Tibial nerve (tissue), 4 donors: ENCODE data around the gene SPEM2. TPM values are rescaled to one million over a fixed set of nuclear protein-coding genes. Genes with fewer than 3 reads are reported as not detected.

ENCODE experiments used
- DNase-seq, 2 donors: peaks; one replicate each; pipeline ENCODE4 v3.0.0-alpha.2; 2019; ENCODE audit warnings: low spot score in 2 of 2
- H3K27ac ChIP-seq, 4 donors: fragments of 200-600 bp; sonication (generic) in 3 of 4; one replicate each; pipeline ENCODE4 v1.5.1; 2017 to 2019; ENCODE audit warnings: mild to moderate bottlenecking in 1 of 4
- H3K27me3 ChIP-seq, 2 donors: fragments of 200-600 bp; sonication (generic) in 1 of 2; one replicate each; pipeline versions ENCODE4 v1.5.1 to v1.6.0; 2017 to 2019
- H3K36me3 ChIP-seq, 3 donors: fragments of 200-600 bp; sonication (generic); one replicate each; pipeline ENCODE4 v1.5.1; 2018 to 2019
- H3K4me1 ChIP-seq, 4 donors: fragments of 200-600 bp; sonication (generic) in 3 of 4; one replicate each; pipeline ENCODE4 v1.5.1; 2017 to 2019
- H3K4me3 ChIP-seq, 4 donors: fragments of 200-600 bp; sonication (generic) in 3 of 4; one replicate each; pipeline ENCODE4 v1.5.1; 2017 to 2019; ENCODE audit warnings: mild to moderate bottlenecking in 1 of 4, moderate library complexity in 1 of 4
- H3K9me3 ChIP-seq, 4 donors: fragments of 200-600 bp; sonication (generic) in 3 of 4; one replicate each; pipeline ENCODE4 v1.5.1; 2017 to 2019
- EP300 ChIP-seq, 2 donors: sonication (generic); formaldehyde crosslinking; IDR thresholded peaks; one replicate each; pipeline ENCODE4 v1.6.1; 2017; ENCODE audit warnings: antibody characterized with exemption in 2 of 2, mild to moderate bottlenecking in 1 of 2
- POLR2A ChIP-seq, 2 donors: fragments of 450-650 bp; IDR thresholded peaks; one replicate each; pipeline ENCODE4 v1.6.1; 2017; ENCODE audit warnings: antibody characterized with exemption in 2 of 2, mild to moderate bottlenecking in 2 of 2, moderate library complexity in 2 of 2
- WGBS, 2 donors: methylation state at CpG; one replicate each; pipeline ENCODE4 v1.1.5; 2018; 5-methylcytosine and 5-hydroxymethylcytosine counted together
- total RNA-seq, 4 donors: library from RNA; depleted of rRNA; stranded (reverse); fragments of >200 nt; gene quantifications; one replicate each; pipeline ENCODE4 v1.1.0, GENCODE V29; 2016
- TF ChIP-seq, protein P1 (sequence below), 5 experiments: fragments of 200-600 bp in 3 of 5; fragments of 450-650 bp in 2 of 5; sonication (generic) in 3 of 5; IDR thresholded peaks; one replicate each; pipeline ENCODE4 v1.5.1; 2016 to 2019; ENCODE audit warnings: antibody characterized with exemption in 5 of 5, mild to moderate bottlenecking in 3 of 5, moderate library complexity in 2 of 5

Gene SPEM2
- total RNA-seq, 4 donors from 2014 or later = not detected

DNA sequence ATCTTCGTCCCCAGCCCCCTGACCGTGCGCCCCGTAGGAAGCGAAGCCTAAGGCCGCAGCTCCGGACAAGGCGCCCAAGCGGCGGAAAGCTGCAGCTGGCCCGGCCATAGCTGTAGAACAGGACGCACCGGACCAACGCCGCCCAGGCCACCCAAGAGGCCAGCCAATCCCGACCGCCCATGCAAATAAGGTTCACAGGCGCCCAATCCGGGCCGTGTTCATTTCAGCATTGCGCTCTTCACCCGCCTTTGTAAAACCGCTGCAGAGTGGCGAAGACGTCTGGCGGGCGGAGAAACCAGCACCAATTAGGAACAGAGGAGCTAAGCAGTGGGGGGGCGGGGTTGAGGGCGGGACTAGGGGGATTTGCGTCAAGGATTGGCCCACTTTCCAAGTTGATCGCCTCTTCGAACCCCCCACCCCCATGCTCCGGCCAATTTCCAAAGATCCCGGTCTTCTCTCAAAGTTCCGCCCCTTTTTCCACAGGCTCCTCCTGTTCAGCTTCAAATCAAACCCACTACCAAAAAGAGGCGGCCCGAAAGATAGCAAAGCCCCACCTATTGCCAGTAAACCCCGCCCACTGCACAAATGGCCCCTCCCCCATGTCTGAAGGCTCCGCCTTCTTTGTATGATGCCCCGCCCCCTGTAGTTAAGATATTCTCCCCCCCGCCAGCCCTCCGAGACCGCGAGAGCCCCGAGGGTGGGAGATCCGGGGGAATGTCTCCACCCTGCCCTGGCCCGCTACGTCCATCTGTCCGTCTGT, 21.3 kb upstream of the SPEM2 start, which contains the start of gene TMEM256:
TMEM256 (minus strand) TSS at position 121 of the 760 bp plus-strand sequence; CDS start at position 108, 13 bp downstream.
- 0% methylated on average over 23 to 49 of the region's 49 CpGs for WGBS, 2 donors
- peak; percentile 98 to 99 for DNase-seq
- no peaks in the 10 kb centered on the region for H3K9me3 ChIP-seq
- peak; percentile 97 to 99 for TF ChIP-seq POLR2A (IDR thresholded peaks at IDR 0.05)
- peak; percentile 82 to 99 for TF ChIP-seq EP300 (IDR thresholded peaks at IDR 0.05)
- TF ChIP-seq, protein P1, sequence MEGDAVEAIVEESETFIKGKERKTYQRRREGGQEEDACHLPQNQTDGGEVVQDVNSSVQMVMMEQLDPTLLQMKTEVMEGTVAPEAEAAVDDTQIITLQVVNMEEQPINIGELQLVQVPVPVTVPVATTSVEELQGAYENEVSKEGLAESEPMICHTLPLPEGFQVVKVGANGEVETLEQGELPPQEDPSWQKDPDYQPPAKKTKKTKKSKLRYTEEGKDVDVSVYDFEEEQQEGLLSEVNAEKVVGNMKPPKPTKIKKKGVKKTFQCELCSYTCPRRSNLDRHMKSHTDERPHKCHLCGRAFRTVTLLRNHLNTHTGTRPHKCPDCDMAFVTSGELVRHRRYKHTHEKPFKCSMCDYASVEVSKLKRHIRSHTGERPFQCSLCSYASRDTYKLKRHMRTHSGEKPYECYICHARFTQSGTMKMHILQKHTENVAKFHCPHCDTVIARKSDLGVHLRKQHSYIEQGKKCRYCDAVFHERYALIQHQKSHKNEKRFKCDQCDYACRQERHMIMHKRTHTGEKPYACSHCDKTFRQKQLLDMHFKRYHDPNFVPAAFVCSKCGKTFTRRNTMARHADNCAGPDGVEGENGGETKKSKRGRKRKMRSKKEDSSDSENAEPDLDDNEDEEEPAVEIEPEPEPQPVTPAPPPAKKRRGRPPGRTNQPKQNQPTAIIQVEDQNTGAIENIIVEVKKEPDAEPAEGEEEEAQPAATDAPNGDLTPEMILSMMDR (IDR thresholded peaks at IDR 0.05) = peak in 2 of 5 experiments; percentile 47 to 57
- peak within 1 kb of the TSS; percentile 85 to 98 (median 96) for H3K27ac ChIP-seq
- H3K4me3 ChIP-seq = peak within 1 kb of the TSS; percentile 63 to 96 (median 70)
- H3K27me3 ChIP-seq = no peaks in the 10 kb centered on the region
- H3K36me3 ChIP-seq = peaks cover 0 to 20% (median 0%) of the 10 kb centered on the region in 3 donors
- peaks cover 0 to 56% (median 21%) of the 10 kb centered on the region in 4 donors for H3K4me1 ChIP-seq

DNA sequence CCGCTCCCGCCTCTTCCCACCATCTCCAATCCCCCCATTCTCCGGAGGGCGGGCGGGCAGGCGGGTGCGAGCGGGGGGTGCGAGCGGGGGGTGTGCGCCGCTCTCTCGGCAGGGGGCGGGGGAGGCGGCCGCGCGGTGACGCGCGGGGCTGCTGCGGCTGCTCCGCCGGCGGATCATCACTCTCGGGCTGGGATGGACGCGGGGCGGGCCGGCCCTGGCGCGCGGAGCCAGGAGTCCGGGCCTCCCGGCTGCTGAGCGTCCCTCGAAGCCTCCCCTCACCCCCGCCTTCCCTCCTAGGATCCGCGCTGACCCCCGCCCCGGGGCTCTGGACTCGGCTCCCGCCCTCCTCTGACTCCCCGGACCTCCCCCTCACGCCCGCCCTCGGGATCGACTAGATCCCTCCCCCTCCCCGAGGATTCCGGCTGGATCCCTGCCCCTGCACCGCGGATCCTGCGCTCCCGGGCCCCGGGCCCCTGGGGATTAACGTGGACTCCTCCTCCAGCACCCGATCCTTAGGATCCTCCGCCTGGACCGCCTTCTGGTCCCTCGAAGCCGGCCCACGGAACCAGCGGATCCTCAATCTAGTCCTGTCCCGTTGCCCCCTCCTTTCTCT, 20.6 kb upstream of the SPEM2 start:
- Histone ChIP-seq H3K27ac (peak overlapping the region; percentile 85 to 98 (median 94)), H3K4me1 (peaks cover 0 to 56% (median 21%) of the 10 kb centered on the region in 4 donors), H3K4me3 (peak overlapping the region; percentile 63 to 96 (median 70)), H3K36me3 (peaks cover 0 to 27% (median 0%) of the 10 kb centered on the region in 3 donors), H3K9me3 (no peaks in the 10 kb centered on the region), H3K27me3 (no peaks in the 10 kb centered on the region)
- WGBS, 2 donors = 0 to 1% methylated on average over 28 to 39 of the region's 65 CpGs
- TF ChIP-seq EP300 (IDR thresholded peaks at IDR 0.05) (peak in 1 of 2 donors; percentile 45), POLR2A (IDR thresholded peaks at IDR 0.05) (peak in 1 of 2 donors; percentile 76)
- TF ChIP-seq, protein P1 (IDR thresholded peaks at IDR 0.05) = peak; percentile 11 to 32 (median 18)
- DNase-seq = peak; percentile 49 to 57

DNA sequence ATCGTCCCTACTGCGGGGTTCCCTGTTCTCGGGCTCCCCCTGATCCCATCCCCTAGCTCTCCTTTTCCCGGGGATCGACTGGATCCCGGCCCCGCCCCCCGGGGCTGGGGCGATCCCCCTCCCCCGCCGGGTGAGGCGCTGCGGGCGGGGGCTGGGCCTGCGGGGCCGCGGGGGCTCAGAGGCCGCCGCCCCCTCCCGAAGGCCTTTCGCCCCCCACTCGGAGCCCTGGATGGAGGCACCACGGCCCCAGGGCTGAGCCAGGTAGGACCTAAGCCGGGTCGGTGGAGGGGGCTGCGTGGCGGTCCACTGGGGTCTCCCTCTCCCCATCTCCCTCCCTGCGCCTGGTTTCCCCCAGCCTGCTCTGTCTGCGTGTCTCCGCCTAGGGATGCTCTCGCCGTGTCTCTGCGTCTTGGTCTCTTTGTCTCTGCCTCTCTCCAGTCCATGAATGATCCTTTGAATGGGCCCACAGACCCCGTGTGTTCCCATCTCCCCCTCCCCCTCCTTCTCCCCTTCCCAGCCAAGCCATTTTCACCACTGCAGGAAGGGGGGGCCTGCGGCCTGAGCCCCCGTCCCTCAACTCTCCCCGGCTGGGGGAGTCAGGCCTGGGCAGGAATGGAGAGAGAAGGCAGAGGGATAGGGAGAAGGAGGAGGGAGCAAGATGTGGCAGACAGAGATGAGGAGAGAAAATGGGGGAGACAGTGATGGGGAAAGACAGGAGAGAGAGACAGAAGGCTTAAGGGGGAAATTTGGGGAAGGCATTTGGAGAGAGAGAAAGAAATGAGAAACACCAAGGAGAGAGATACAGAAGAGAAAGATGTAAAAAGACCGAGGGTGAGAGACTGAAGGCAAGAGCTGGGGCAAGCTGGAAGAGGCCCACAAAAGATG, 19.8 kb upstream of the SPEM2 start:
- peak in 1 of 2 donors; percentile 14 for DNase-seq
- peak overlapping the region; percentile 63 to 96 (median 70) for H3K4me3 ChIP-seq
- H3K36me3 ChIP-seq = peaks cover 0 to 34% (median 0%) of the 10 kb centered on the region in 3 donors
- H3K4me1 ChIP-seq = peaks cover 0 to 56% (median 21%) of the 10 kb centered on the region in 4 donors
- TF ChIP-seq EP300 (IDR thresholded peaks at IDR 0.05) (no peak), POLR2A (IDR thresholded peaks at IDR 0.05) (no peak)
- TF ChIP-seq, protein P1 (IDR thresholded peaks at IDR 0.05) = no peak
- H3K27me3 ChIP-seq = no peaks in the 10 kb centered on the region
- peak overlapping the region; percentile 85 to 98 (median 94) for H3K27ac ChIP-seq
- 4 to 9% methylated on average over 29 to 36 of the region's 38 CpGs for WGBS, 2 donors
- no peaks in the 10 kb centered on the region for H3K9me3 ChIP-seq

DNA sequence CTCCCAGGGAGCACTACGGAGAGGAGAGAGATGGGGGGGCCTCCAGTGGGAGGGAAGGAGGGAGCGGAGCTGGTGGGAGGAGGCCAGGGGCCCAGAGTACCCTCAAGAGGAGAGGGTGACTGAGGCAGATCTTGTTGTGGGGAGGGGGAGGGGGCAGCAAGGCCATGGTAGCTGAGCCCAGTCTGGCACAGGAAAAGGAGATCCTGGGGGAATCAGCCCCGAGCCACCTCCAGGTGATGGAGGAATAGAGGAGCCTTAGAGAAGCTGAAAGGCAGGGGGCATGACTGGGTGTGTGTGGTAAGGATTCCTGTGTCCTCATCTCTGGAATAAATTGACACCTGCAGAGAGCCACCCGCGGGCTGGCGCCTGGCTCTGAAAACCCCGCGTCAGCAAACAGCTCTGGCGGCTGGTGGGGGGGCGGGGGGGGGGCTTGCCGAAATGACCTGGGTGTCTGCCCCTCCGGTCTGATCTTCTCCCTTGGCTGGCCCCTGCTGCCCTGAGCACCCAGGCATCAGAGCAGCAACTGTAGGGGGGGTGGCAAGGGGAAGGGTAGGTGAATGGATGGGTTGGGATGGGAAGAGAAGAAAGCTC, 19.1 kb upstream of the SPEM2 start:
- TF ChIP-seq EP300 (IDR thresholded peaks at IDR 0.05) (no peak), POLR2A (IDR thresholded peaks at IDR 0.05) (no peak)
- Histone ChIP-seq H3K4me3 (peak overlapping the region in 1 of 4 donors; percentile 96), H3K9me3 (no peaks in the 10 kb centered on the region), H3K4me1 (peaks cover 0 to 49% (median 21%) of the 10 kb centered on the region in 4 donors), H3K27ac (peak overlapping the region in 3 of 4 donors; percentile 94 to 98 (median 95)), H3K27me3 (no peaks in the 10 kb centered on the region), H3K36me3 (peaks cover 0 to 42% (median 0%) of the 10 kb centered on the region in 3 donors)
- no peak for DNase-seq
- WGBS, 2 donors = 47 to 61% methylated on average over 9 to 12 of the region's 12 CpGs
